Keratinocyte (primary cell): ENCODE data around the gene IL1RL2.

Source experiments
- EZH2 ChIP-seq: IDR thresholded peaks from one replicate; pipeline ENCODE4 v1.6.1; 2012; ENCODE audit warnings: inconsistent platforms, mild to moderate bottlenecking, low read length, moderate library complexity
- TF ChIP-seq, protein P1 (sequence below), 3 experiments: IDR thresholded peaks in 1 of 3; conservative IDR thresholded peaks in 1 of 3; optimal IDR thresholded peaks in 1 of 3; 2 replicates in 2 of 3; 3 replicates in 1 of 3; pipeline versions ENCODE3 to v1.5.1; 2011; ENCODE audit warnings: low read length in 3 of 3, mild to moderate bottlenecking in 3 of 3, moderate library complexity in 2 of 3, control low read depth in 1 of 3, inconsistent platforms in 1 of 3; ENCODE audit not compliant: insufficient read depth in 2 of 3; ENCODE audit errors: extremely low read depth in 1 of 3

DNA sequence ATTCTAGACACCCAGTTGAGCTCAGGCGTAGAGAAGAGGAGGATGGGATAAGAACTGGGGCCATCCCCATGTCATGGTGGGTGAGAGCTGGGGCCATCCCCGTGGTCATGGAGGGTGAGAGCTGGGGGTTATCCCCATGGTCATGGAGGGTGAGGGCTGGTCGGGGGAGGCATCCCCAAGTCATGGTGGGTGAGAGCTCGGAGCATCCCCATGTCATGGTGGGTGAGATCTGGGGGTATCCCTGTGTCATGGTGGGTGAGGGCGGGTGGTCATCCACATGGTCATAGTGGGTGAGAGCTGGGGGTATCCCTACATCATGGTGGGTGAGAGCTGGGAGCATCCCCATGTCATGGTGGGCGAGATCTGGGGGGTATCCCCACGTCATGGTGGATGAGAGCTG lies 52.5 kb downstream of the IL1RL2 start:
- no peak for TF ChIP-seq EZH2
- TF ChIP-seq, protein P1, sequence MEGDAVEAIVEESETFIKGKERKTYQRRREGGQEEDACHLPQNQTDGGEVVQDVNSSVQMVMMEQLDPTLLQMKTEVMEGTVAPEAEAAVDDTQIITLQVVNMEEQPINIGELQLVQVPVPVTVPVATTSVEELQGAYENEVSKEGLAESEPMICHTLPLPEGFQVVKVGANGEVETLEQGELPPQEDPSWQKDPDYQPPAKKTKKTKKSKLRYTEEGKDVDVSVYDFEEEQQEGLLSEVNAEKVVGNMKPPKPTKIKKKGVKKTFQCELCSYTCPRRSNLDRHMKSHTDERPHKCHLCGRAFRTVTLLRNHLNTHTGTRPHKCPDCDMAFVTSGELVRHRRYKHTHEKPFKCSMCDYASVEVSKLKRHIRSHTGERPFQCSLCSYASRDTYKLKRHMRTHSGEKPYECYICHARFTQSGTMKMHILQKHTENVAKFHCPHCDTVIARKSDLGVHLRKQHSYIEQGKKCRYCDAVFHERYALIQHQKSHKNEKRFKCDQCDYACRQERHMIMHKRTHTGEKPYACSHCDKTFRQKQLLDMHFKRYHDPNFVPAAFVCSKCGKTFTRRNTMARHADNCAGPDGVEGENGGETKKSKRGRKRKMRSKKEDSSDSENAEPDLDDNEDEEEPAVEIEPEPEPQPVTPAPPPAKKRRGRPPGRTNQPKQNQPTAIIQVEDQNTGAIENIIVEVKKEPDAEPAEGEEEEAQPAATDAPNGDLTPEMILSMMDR (optimal IDR thresholded peaks at IDR 0.05 in 1 of 3, IDR thresholded peaks at IDR 0.05 in 1 of 3, conservative IDR thresholded peaks at IDR 0.05 in 1 of 3; ENCODE audit: extremely low read depth in 1 of 3, insufficient read depth in 2 of 3, low read length in 3 of 3) = no peak
